NOMO-1 treated with DMSO at 0.1 percent for 48 hours (cell line): ENCODE data around the gene DENND4A.
"Not testable (repeated sequence)": the region's sequence is repeated elsewhere in the genome, so short reads cannot be mapped to it uniquely, and the experiment has no call there.

Source experiments
- DNase-seq: peaks from one replicate; lab custom pipeline; 2025; ENCODE audit not compliant: unreplicated experiment; lab: John Stamatoyannopoulos, UW

The DENND4A gene

GRCh38 chr15:65638109-65638508, 154.0 kb downstream of the DENND4A start:
- no peak for DNase-seq

- no peak for DNase-seq
These were observed 157.7 kb downstream of the DENND4A start for GRCh38 chr15:65634356-65634755.

- no peak for DNase-seq
These were observed 158.3 kb downstream of the DENND4A start for GRCh38 chr15:65633752-65634151.

GRCh38 chr15:65632780-65633375, 159.2 kb downstream of the DENND4A start:
- DNase-seq: no peak

GRCh38 chr15:65631503-65631902, 160.6 kb downstream of the DENND4A start:
- no peak for DNase-seq

GRCh38 chr15:65630760-65631159, 161.3 kb downstream of the DENND4A start:
- no peak for DNase-seq

- no peak for DNase-seq
These were observed 162.5 kb downstream of the DENND4A start for GRCh38 chr15:65629548-65629947.

GRCh38 chr15:65626856-65627255, 165.2 kb downstream of the DENND4A start:
- no peak for DNase-seq

GRCh38 chr15:65623103-65623502, 169.0 kb downstream of the DENND4A start:
- DNase-seq: no peak

- no peak for DNase-seq
These were observed 170.5 kb downstream of the DENND4A start, which contains the start of gene SLC24A1 for GRCh38 chr15:65621638-65622037. TSS of gene SLC24A1 (plus strand) at chr15:65621938. CDS start at chr15:65624081, 2,143 bp downstream.

GRCh38 chr15:65620833-65621232, 171.3 kb downstream of the DENND4A start:
- DNase-seq: no peak

GRCh38 chr15:65619626-65620290, 172.3 kb downstream of the DENND4A start:
- no peak for DNase-seq

GRCh38 chr15:65618560-65619109, 173.5 kb downstream of the DENND4A start:
- DNase-seq: no peak

GRCh38 chr15:65615887-65616286, 176.2 kb downstream of the DENND4A start:
- not testable (repeated sequence) for DNase-seq

- no peak for DNase-seq
These were observed 178.9 kb downstream of the DENND4A start for GRCh38 chr15:65612949-65613744.

GRCh38 chr15:65612616-65612946, 179.5 kb downstream of the DENND4A start:
- DNase-seq: no peak

- no peak for DNase-seq
These were observed 180.0 kb downstream of the DENND4A start for GRCh38 chr15:65611888-65612615.

GRCh38 chr15:65610871-65611718, 181.0 kb downstream of the DENND4A start, which contains the start of gene INTS14:
TSS of gene INTS14 (minus strand) at chr15:65611131. CDS start at chr15:65607380, 3,751 bp downstream.
- peak; percentile 96 for DNase-seq
